ENCODE measurements around the gene INCENP.

Gene INCENP

DNA sequence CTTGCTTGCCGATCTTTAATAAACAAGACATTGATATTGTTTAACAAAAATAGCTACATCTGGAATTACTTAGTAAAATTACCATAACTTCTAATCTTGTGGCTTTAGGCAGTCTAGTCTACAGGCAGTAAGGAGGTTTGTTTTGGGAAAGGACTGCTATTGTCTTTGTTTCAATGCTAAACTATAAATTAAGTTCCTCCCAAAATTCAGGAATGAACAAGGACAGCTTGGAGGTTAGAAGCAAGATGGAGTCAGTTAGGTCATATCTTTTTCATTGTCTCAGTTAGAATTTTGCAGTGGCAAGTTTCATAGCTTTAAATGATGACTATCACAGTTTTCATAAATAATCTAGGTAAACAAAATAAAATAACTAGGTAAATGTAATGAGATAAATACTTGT is 36.1 kb upstream of the INCENP start:
- no peaks in the 10 kb centered on the region for H3K4me1 ChIP-seq
- no peak overlapping the region for H3K4me3 ChIP-seq (ENCODE audit: low read depth, low read length)
- no peaks in the 10 kb centered on the region for H3K36me3 ChIP-seq
- TF ChIP-seq, protein P1, sequence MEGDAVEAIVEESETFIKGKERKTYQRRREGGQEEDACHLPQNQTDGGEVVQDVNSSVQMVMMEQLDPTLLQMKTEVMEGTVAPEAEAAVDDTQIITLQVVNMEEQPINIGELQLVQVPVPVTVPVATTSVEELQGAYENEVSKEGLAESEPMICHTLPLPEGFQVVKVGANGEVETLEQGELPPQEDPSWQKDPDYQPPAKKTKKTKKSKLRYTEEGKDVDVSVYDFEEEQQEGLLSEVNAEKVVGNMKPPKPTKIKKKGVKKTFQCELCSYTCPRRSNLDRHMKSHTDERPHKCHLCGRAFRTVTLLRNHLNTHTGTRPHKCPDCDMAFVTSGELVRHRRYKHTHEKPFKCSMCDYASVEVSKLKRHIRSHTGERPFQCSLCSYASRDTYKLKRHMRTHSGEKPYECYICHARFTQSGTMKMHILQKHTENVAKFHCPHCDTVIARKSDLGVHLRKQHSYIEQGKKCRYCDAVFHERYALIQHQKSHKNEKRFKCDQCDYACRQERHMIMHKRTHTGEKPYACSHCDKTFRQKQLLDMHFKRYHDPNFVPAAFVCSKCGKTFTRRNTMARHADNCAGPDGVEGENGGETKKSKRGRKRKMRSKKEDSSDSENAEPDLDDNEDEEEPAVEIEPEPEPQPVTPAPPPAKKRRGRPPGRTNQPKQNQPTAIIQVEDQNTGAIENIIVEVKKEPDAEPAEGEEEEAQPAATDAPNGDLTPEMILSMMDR (IDR thresholded peaks at IDR 0.05; ENCODE audit: low read depth, low read length), result no peak
- no peaks in the 10 kb centered on the region for H3K9me3 ChIP-seq
- H3K27me3 ChIP-seq, result no peaks in the 10 kb centered on the region
- no peak for DNase-seq

DNA sequence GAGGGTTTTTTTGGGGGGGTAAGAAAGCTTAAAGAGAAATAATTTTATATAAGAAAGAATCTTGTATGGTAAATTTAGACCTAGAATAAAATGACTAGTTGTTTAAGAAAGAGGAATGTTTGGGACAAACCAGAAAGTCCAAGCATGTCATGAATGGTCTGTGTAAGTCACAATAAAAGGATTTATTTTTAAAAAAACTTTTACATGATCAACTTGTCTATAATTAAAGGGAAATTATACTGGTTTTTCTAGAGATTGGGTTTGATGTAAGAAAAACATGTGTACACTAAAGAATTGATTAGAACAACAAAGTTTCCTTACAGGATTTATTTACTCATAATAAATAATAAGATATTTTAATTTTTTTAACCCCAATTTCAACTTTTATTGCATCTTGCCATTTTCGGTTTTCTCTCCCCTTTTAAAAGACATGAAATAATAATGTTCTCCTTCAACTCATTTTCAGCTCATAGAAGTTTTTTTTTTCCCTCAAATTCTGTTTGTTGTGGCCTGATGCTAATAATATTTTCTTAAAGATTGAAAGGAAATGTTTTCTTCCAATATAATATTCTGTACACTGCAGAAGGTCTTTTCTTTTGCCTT is 35.4 kb upstream of the INCENP start:
- H3K4me1 ChIP-seq, result no peaks in the 10 kb centered on the region
- H3K4me3 ChIP-seq (ENCODE audit: low read depth, low read length), result no peak overlapping the region
- no peaks in the 10 kb centered on the region for H3K9me3 ChIP-seq
- TF ChIP-seq, protein P1 (IDR thresholded peaks at IDR 0.05; ENCODE audit: low read depth, low read length), result no peak
- no peaks in the 10 kb centered on the region for H3K27me3 ChIP-seq
- DNase-seq, result no peak
- H3K36me3 ChIP-seq, result no peaks in the 10 kb centered on the region

DNA sequence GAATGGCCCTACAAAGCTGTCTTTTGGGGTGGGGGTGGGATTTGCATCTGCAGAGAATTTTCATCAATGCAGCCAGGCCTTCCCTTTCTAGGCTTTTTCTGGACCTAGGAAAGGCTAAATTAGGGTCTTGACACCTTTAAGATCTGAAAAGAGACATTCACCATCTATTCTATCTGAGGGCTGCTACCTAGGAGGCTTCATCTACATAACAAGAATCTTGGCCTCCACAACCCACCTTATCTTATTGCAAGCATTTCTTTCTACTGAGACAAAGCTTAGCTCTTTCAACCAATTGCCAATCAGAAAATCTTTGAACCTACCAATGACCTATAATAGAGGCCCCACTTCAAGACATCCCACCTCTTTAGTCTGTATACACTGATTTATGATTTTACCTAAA is 20.7 kb upstream of the INCENP start:
- Histone ChIP-seq H3K4me1 (no peaks in the 10 kb centered on the region), H3K27me3 (no peaks in the 10 kb centered on the region), H3K9me3 (no peaks in the 10 kb centered on the region), H3K4me3 (ENCODE audit: low read depth, low read length) (no peak overlapping the region), H3K36me3 (no peaks in the 10 kb centered on the region)
- TF ChIP-seq, protein P1 (IDR thresholded peaks at IDR 0.05; ENCODE audit: low read depth, low read length), result no peak
- DNase-seq, result no peak

DNA sequence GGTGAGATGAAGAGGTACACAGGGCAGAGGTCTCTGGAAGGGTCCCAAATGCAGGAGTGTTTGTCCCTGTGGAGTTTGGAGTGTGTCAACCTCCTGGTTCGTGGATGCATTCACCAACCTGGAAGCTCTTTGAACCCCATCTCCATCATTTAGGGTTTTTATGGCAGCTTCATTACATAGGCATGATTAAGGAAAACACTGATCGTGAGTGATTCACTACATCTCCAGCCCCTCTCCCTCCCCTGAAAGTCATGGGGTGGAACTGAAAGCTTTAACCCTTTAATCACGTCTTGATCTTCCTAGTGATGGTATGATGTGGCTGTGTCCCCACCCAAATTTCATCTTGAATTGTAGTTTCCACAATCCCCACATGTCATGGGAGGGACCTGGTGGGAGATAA is 19.8 kb upstream of the INCENP start:
- H3K9me3 ChIP-seq, result no peaks in the 10 kb centered on the region
- TF ChIP-seq, protein P1 (IDR thresholded peaks at IDR 0.05; ENCODE audit: low read depth, low read length), result no peak

DNA sequence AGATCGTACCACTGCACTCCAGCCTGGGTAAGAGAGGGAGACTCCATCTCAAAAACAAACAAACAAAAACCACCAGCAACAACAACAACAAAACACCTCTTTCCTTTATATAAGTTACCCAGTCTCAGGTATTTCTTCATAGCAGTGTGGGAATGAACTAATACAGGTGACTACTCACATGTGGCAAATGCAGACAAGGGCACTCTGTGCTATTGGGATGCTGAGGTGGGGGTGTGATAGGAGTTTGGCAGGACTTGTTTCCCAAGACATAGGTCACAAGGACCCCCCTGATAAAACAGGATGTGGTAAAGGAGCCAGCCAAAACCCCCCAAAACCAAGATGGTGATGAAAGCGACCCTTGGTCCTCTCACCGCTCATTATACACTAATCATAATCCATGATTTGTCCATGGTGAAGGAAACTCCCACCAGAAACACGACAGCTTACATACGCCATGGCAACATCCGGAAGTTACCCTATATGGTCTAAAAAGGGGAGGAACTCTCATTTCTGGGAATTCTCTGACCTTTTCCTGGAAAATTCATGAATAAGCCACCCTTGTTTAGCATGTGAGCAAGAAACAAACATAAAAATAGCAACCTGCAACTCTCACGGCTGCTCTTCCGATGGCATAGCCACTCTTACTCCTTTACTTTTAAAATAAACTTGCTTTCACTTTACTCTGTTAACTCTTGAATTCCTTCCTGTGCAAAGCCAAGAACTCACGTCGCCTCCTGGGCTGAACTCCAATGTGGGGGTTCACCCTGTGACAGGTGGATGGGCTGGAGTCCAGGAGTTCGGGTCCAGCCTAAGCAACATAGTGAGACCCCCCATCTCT is 18.8 kb upstream of the INCENP start:
- Histone ChIP-seq H3K4me1 (no peaks in the 10 kb centered on the region), H3K4me3 (ENCODE audit: low read depth, low read length) (no peak overlapping the region), H3K9me3 (no peaks in the 10 kb centered on the region), H3K27me3 (no peaks in the 10 kb centered on the region), H3K36me3 (no peaks in the 10 kb centered on the region)
- TF ChIP-seq, protein P1 (IDR thresholded peaks at IDR 0.05; ENCODE audit: low read depth, low read length), result no peak
- no peak for DNase-seq

More for the DNA sequence above, 19.8 kb upstream of the INCENP start:
- H3K36me3 ChIP-seq, result no peaks in the 10 kb centered on the region
- no peaks in the 10 kb centered on the region for H3K4me1 ChIP-seq
- no peak for DNase-seq
- no peak overlapping the region for H3K4me3 ChIP-seq (ENCODE audit: low read depth, low read length)
- H3K27me3 ChIP-seq, result no peaks in the 10 kb centered on the region

DNA sequence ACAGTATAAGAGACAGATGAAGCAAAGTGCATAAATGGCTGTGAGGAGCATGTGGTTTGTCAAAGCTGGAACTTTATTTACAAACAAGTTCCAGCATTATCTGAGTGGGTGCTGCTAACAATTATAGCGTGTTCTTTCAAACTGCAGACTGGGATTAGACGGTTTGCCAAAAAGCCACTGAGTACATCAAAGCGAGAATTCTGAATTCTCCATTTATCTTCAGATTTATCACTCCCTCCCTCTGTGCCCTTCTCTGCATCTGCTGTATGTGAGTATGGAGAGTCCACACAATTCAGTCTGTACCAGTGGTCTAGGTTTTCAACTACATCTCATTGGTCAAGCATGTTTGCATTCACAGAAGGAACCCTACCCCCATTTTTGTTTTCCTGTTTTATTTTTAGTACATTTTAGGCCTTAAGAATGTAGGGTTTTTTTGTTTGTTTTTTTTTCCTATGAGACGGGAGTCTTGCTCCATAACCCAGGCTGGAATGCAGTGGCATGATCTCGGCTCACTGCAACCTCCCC is 18.1 kb upstream of the INCENP start:
- Histone ChIP-seq H3K27me3 (no peaks in the 10 kb centered on the region), H3K4me3 (ENCODE audit: low read depth, low read length) (no peak overlapping the region), H3K36me3 (no peaks in the 10 kb centered on the region), H3K9me3 (no peaks in the 10 kb centered on the region), H3K4me1 (no peaks in the 10 kb centered on the region)
- TF ChIP-seq, protein P1 (IDR thresholded peaks at IDR 0.05; ENCODE audit: low read depth, low read length), result no peak
- no peak for DNase-seq
